Testis (tissue), 2 donors: ENCODE results near the gene LTB.

Experiments
- POLR2A ChIP-seq: fragments of 450-650 bp; IDR thresholded peaks from one replicate; pipeline ENCODE4 v1.6.1; 2017; ENCODE audit warnings: antibody characterized with exemption, mild to moderate bottlenecking, moderate library complexity
- TF ChIP-seq, protein P1 (sequence below), 3 experiments: fragments of 450-650 bp in 2 of 3; fragments of 200-600 bp in 1 of 3; sonication (generic) in 1 of 3; IDR thresholded peaks; one replicate each; pipeline ENCODE4 v1.5.1; 2016 to 2019; ENCODE audit warnings: antibody characterized with exemption in 3 of 3, mild to moderate bottlenecking in 2 of 3, moderate library complexity in 1 of 3

DNA sequence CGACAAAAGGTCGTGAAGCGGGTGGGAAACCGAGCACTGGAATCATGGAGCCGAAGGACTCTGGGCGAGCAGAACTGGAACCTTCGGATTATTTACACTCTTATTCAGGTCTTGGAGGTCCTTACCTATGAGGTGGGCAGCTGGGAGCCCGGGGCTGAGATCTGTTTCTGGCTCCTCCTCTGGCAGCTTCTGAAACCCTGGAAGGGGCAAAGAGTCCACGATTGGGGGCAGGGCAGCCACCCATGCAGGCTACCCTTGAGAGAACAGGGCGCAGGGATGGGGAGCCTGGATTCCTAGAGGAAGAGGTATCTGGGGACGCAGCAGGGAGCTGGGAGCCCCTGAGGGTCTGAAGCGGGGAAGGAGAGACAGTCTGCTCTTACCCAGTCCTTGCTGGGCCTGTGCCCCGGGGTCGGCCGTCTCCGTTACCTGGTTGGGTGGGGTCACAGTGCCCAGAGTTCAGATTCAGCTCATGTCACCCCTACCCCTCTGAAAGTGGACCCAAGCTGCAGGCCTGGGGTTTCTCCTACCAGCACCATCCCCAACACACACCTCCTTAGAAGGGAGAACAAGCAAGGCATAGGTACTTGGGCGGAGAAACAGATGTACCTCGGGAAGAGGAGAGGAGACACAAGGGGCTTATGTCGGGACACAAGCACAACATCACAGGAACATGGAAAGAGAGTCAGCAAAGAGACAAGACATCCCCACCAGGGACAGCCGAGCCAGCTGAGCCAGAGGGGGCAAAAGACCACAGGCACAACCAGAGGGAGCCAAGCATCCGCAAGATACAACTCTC lies 592 bp downstream of the LTB start:
- TF ChIP-seq POLR2A: no peak
- TF ChIP-seq, protein P1, sequence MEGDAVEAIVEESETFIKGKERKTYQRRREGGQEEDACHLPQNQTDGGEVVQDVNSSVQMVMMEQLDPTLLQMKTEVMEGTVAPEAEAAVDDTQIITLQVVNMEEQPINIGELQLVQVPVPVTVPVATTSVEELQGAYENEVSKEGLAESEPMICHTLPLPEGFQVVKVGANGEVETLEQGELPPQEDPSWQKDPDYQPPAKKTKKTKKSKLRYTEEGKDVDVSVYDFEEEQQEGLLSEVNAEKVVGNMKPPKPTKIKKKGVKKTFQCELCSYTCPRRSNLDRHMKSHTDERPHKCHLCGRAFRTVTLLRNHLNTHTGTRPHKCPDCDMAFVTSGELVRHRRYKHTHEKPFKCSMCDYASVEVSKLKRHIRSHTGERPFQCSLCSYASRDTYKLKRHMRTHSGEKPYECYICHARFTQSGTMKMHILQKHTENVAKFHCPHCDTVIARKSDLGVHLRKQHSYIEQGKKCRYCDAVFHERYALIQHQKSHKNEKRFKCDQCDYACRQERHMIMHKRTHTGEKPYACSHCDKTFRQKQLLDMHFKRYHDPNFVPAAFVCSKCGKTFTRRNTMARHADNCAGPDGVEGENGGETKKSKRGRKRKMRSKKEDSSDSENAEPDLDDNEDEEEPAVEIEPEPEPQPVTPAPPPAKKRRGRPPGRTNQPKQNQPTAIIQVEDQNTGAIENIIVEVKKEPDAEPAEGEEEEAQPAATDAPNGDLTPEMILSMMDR (IDR thresholded peaks at IDR 0.05): no peak
